SK-N-SH treated with all-trans-retinoic acid at 6 μM for 48 hours (cell line): ENCODE measurements around the gene TNFRSF1A.

Experiments used
- GLIS3 ChIP-seq: fragments of 250-450 bp; sonication (Bioruptor Pico); IDR thresholded peaks from 2 replicates; pipeline ENCODE4 v1.5.0; 2020; ENCODE audit warnings: mild to moderate bottlenecking, moderate library complexity
- TF ChIP-seq, protein P1 (sequence below): fragments of 250-450 bp; sonication (Bioruptor Pico); IDR thresholded peaks from 2 replicates; pipeline ENCODE4 v1.8.0; 2021; ENCODE audit warnings: low read depth, mild to moderate bottlenecking, moderate library complexity, borderline replicate concordance

DNA sequence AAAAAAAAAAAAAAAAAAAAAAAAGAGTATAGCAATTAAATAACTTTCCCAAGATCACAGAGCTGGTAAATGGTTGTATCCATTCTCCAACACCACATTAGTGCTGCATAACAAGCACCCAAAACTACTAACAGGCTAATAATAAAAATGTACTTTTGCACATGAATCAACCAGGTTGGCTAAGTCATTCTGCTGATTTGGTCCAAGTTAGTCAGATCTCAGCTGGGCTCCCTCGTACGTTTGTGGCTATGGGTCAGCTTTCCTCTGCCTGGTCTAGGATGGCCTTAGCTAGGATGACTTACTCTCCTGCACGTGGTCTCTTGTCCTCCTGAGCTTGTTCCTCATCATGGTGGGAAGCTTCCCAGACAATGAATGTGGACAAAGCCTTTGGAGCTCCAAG is 39.3 kb downstream of the TNFRSF1A start:
- TF ChIP-seq, protein P1, sequence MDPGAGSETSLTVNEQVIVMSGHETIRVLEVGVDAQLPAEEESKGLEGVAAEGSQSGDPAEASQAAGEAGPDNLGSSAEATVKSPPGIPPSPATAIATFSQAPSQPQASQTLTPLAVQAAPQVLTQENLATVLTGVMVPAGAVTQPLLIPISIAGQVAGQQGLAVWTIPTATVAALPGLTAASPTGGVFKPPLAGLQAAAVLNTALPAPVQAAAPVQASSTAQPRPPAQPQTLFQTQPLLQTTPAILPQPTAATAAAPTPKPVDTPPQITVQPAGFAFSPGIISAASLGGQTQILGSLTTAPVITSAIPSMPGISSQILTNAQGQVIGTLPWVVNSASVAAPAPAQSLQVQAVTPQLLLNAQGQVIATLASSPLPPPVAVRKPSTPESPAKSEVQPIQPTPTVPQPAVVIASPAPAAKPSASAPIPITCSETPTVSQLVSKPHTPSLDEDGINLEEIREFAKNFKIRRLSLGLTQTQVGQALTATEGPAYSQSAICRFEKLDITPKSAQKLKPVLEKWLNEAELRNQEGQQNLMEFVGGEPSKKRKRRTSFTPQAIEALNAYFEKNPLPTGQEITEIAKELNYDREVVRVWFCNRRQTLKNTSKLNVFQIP (CRISPR knock-in tag) = no peak
- TF ChIP-seq GLIS3 = no peak
